ENCODE data around the gene PCDHB8. TPM values are rescaled to one million over a fixed set of nuclear protein-coding genes. Genes with fewer than 3 reads are reported as not detected.
"Not testable (repeated sequence)": the region's sequence is repeated elsewhere in the genome, so short reads cannot be mapped to it uniquely, and the experiment has no call there.

PCDHB8 gene
- total RNA-seq, 2 donors from 2014 or later, result 0.71 to 3.6 TPM

DNA sequence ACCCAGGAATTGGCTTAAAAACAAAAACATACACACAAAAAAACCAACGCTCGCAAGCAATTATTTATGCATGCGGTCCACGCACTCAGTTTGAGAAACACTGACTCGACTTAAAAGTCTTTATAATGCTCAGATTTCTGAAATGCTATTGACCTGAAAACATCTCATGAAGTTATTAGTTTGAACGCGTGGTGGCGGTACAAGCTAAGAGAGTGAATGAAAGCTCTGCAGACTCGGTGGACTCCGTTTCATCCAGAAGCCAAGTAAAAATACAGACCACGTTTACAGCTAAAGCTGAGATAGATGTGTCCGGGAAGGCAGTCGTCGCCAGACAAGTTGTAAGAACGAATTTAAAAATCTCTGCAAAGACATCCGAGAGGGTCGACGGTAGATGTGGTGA, 27.8 kb upstream of the PCDHB8 start, which contains the start of gene PCDHB6:
Gene PCDHB6 (plus strand): TSS at position 246 of the 400 bp plus-strand sequence. CDS start 201 bp downstream, outside the sequence.
- H3K36me3 Mint-ChIP-seq (ENCODE audit: low read depth), result peaks cover 28% of the 10 kb centered on the region
- peaks cover 4% of the 10 kb centered on the region for H3K9me3 ChIP-seq (ENCODE audit: control insufficient read depth, low read length)

DNA sequence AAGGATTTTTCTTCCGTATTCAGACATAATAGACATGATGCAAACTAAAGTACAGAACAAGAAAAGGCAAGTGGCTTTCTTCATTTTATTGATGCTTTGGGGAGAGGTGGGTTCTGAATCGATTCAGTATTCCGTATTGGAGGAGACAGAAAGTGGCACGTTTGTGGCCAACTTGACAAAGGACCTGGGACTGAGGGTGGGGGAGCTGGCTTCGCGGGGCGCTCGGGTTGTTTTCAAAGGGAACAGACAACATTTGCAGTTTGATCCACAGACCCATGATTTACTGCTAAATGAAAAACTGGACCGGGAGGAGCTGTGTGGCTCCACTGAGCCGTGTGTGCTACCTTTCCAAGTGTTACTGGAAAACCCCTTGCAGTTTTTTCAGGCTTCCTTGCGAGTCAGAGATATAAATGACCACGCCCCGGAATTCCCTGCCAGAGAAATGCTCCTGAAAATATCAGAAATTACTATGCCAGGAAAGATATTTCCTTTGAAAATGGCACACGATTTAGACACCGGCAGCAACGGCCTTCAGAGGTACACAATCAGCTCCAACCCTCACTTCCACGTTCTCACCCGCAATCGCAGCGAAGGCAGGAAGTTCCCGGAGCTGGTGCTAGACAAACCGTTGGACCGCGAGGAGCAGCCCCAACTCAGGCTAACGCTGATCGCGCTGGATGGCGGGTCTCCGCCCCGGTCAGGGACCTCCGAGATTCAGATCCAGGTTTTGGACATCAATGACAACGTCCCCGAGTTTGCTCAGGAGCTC, 27.2 kb upstream of the PCDHB8 start:
- no peaks in the 10 kb centered on the region for H3K4me1 ChIP-seq (ENCODE audit: control insufficient read depth, insufficient read depth, low read length)
- TF ChIP-seq, protein P1, sequence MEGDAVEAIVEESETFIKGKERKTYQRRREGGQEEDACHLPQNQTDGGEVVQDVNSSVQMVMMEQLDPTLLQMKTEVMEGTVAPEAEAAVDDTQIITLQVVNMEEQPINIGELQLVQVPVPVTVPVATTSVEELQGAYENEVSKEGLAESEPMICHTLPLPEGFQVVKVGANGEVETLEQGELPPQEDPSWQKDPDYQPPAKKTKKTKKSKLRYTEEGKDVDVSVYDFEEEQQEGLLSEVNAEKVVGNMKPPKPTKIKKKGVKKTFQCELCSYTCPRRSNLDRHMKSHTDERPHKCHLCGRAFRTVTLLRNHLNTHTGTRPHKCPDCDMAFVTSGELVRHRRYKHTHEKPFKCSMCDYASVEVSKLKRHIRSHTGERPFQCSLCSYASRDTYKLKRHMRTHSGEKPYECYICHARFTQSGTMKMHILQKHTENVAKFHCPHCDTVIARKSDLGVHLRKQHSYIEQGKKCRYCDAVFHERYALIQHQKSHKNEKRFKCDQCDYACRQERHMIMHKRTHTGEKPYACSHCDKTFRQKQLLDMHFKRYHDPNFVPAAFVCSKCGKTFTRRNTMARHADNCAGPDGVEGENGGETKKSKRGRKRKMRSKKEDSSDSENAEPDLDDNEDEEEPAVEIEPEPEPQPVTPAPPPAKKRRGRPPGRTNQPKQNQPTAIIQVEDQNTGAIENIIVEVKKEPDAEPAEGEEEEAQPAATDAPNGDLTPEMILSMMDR (conservative IDR thresholded peaks at IDR 0.05), result no peak
- Mint-ChIP-seq H3K4me3 (no peak overlapping the region), H3K36me3 (ENCODE audit: low read depth) (peaks cover 28% of the 10 kb centered on the region), H3K27ac (no peak overlapping the region), H3K27me3 (ENCODE audit: insufficient read depth) (peaks cover 2% of the 10 kb centered on the region), H3K4me1 (no peaks in the 10 kb centered on the region), H3K9me3 (peaks cover 26% of the 10 kb centered on the region)
- H3K27ac ChIP-seq (ENCODE audit: low read depth, low read length), result no peak overlapping the region
- H3K27me3 ChIP-seq (ENCODE audit: control insufficient read depth, insufficient read depth, low read length, poor library complexity, severe bottlenecking), result peaks cover 4% of the 10 kb centered on the region
- peaks cover 4% of the 10 kb centered on the region for H3K9me3 ChIP-seq (ENCODE audit: control insufficient read depth, low read length)
- DNase-seq, result no peak
- no peaks in the 10 kb centered on the region for H3K36me3 ChIP-seq (ENCODE audit: control insufficient read depth, insufficient read depth, low read length)
- 90 to 92% methylated on average over 28 to 33 of the region's 33 CpGs for WGBS, 2 experiments (ENCODE audit: insufficient coverage in 1 of 2, insufficient read length in 1 of 2)
- H3K4me3 ChIP-seq (ENCODE audit: low read length), result no peak overlapping the region
- no peak overlapping the region for H3K9ac ChIP-seq (ENCODE audit: extremely low read depth, low read length, poor library complexity, severe bottlenecking)

More for the DNA sequence above, 27.8 kb upstream of the PCDHB8 start, which contains the start of gene PCDHB6:
- peaks cover 26% of the 10 kb centered on the region for H3K9me3 Mint-ChIP-seq
- H3K27me3 Mint-ChIP-seq (ENCODE audit: insufficient read depth), result peaks cover 2% of the 10 kb centered on the region
- peak; percentile 66 for DNase-seq
- H3K4me1 ChIP-seq (ENCODE audit: control insufficient read depth, insufficient read depth, low read length), result no peaks in the 10 kb centered on the region
- no peak within 1 kb of the TSS for H3K4me3 ChIP-seq (ENCODE audit: low read length)
- no peaks in the 10 kb centered on the region for H3K4me1 Mint-ChIP-seq
- no peak within 1 kb of the TSS for H3K27ac ChIP-seq (ENCODE audit: low read depth, low read length)
- no peak within 1 kb of the TSS for H3K9ac ChIP-seq (ENCODE audit: extremely low read depth, low read length, poor library complexity, severe bottlenecking)
- TF ChIP-seq, protein P1 (conservative IDR thresholded peaks at IDR 0.05), result peak; percentile 65
- H3K27me3 ChIP-seq (ENCODE audit: control insufficient read depth, insufficient read depth, low read length, poor library complexity, severe bottlenecking), result peaks cover 4% of the 10 kb centered on the region
- no peak within 1 kb of the TSS for H3K27ac Mint-ChIP-seq
- WGBS, 2 experiments (ENCODE audit: insufficient coverage in 1 of 2, insufficient read length in 1 of 2), result 86 to 89% methylated on average over 17 to 18 of the region's 18 CpGs
- H3K36me3 ChIP-seq (ENCODE audit: control insufficient read depth, insufficient read depth, low read length), result no peaks in the 10 kb centered on the region
- H3K4me3 Mint-ChIP-seq, result no peak within 1 kb of the TSS

DNA sequence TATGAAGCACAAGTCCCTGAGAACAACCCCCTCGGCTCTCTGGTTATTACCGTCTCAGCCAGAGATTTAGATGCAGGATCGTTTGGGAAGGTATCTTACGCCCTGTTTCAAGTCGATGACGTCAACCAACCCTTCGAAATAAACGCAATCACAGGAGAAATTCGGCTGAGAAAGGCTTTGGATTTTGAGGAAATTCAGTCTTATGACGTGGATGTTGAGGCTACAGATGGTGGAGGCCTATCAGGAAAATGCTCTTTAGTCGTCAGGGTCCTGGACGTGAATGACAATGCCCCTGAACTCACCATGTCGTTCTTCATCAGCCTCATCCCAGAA, 26.6 kb upstream of the PCDHB8 start:
- Mint-ChIP-seq H3K27ac (no peak overlapping the region), H3K36me3 (ENCODE audit: low read depth) (peaks cover 30% of the 10 kb centered on the region), H3K9me3 (peaks cover 26% of the 10 kb centered on the region), H3K4me1 (no peaks in the 10 kb centered on the region), H3K27me3 (ENCODE audit: insufficient read depth) (peaks cover 2% of the 10 kb centered on the region), H3K4me3 (no peak overlapping the region)
- DNase-seq, result no peak
- TF ChIP-seq, protein P1 (conservative IDR thresholded peaks at IDR 0.05), result no peak
- peaks cover 4% of the 10 kb centered on the region for H3K27me3 ChIP-seq (ENCODE audit: control insufficient read depth, insufficient read depth, low read length, poor library complexity, severe bottlenecking)
- H3K9ac ChIP-seq (ENCODE audit: extremely low read depth, low read length, poor library complexity, severe bottlenecking), result no peak overlapping the region
- H3K9me3 ChIP-seq (ENCODE audit: control insufficient read depth, low read length), result peaks cover 4% of the 10 kb centered on the region
- no peak overlapping the region for H3K27ac ChIP-seq (ENCODE audit: low read depth, low read length)
- H3K4me1 ChIP-seq (ENCODE audit: control insufficient read depth, insufficient read depth, low read length), result no peaks in the 10 kb centered on the region
- no peak overlapping the region for H3K4me3 ChIP-seq (ENCODE audit: low read length)
- 88% methylated on average over 13 of the region's 13 CpGs for WGBS, 2 experiments (ENCODE audit: insufficient coverage in 1 of 2, insufficient read length in 1 of 2)
- H3K36me3 ChIP-seq (ENCODE audit: control insufficient read depth, insufficient read depth, low read length), result no peaks in the 10 kb centered on the region

DNA sequence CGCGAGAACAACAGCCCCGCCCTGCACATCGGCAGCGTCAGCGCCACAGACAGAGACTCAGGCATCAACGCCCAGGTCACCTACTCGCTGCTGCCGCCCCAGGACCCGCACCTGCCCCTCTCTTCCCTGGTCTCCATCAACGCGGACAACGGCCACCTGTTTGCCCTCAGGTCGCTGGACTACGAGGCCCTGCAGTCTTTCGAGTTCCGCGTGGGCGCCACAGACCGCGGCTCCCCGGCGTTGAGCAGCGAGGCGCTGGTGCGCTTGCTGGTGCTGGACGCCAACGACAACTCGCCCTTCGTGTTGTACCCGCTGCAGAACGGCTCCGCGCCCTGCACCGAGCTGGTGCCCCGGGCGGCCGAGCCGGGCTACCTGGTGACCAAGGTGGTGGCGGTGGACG, 26.0 kb upstream of the PCDHB8 start:
- DNase-seq; H3K27ac Mint-ChIP-seq; H3K27me3 Mint-ChIP-seq (ENCODE audit: insufficient read depth); H3K36me3 ChIP-seq (ENCODE audit: control insufficient read depth, insufficient read depth, low read length); H3K9me3 ChIP-seq (ENCODE audit: control insufficient read depth, low read length); H3K9ac ChIP-seq (ENCODE audit: extremely low read depth, low read length, poor library complexity, severe bottlenecking); H3K4me3 Mint-ChIP-seq; H3K4me1 ChIP-seq (ENCODE audit: control insufficient read depth, insufficient read depth, low read length); H3K4me3 ChIP-seq (ENCODE audit: low read length); H3K4me1 Mint-ChIP-seq; H3K27me3 ChIP-seq (ENCODE audit: control insufficient read depth, insufficient read depth, low read length, poor library complexity, severe bottlenecking); H3K27ac ChIP-seq (ENCODE audit: low read depth, low read length): not testable (repeated sequence)
- Mint-ChIP-seq H3K36me3 (ENCODE audit: low read depth) (peaks cover 36% of the 10 kb centered on the region), H3K9me3 (peaks cover 31% of the 10 kb centered on the region)
- 96 to 97% methylated on average over 9 to 30 of the region's 41 CpGs for WGBS, 2 experiments (ENCODE audit: insufficient coverage in 1 of 2, insufficient read length in 1 of 2)

DNA sequence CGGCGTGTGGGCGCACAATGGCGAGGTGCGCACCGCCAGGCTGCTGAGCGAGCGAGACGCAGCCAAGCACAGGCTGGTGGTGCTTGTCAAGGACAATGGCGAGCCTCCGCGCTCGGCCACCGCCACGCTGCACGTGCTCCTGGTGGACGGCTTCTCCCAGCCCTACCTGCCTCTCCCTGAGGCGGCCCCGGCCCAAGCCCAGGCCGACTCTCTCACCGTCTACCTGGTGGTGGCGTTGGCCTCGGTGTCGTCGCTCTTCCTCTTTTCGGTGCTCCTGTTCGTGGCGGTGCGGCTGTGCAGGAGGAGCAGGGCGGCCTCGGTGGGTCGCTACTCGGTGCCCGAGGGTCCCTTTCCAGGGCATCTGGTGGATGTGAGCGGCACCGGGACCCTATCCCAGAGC, 25.5 kb upstream of the PCDHB8 start:
- H3K9ac ChIP-seq (ENCODE audit: extremely low read depth, low read length, poor library complexity, severe bottlenecking); H3K27me3 Mint-ChIP-seq (ENCODE audit: insufficient read depth); DNase-seq; H3K4me3 ChIP-seq (ENCODE audit: low read length); H3K36me3 ChIP-seq (ENCODE audit: control insufficient read depth, insufficient read depth, low read length); H3K4me1 Mint-ChIP-seq; H3K27me3 ChIP-seq (ENCODE audit: control insufficient read depth, insufficient read depth, low read length, poor library complexity, severe bottlenecking); H3K27ac Mint-ChIP-seq; H3K4me1 ChIP-seq (ENCODE audit: control insufficient read depth, insufficient read depth, low read length); H3K9me3 ChIP-seq (ENCODE audit: control insufficient read depth, low read length); H3K4me3 Mint-ChIP-seq; H3K27ac ChIP-seq (ENCODE audit: low read depth, low read length): not testable (repeated sequence)
- 95 to 100% methylated on average over 4 to 36 of the region's 36 CpGs for WGBS, 2 experiments (ENCODE audit: insufficient coverage in 1 of 2, insufficient read length in 1 of 2)
- Mint-ChIP-seq H3K9me3 (peaks cover 36% of the 10 kb centered on the region), H3K36me3 (ENCODE audit: low read depth) (peaks cover 38% of the 10 kb centered on the region)

All from endodermal cell (in vitro differentiated cells).